GM23338 (cell line): ENCODE results near the gene RASSF4. TPM values are rescaled to one million over a fixed set of nuclear protein-coding genes. Genes with fewer than 3 reads are reported as not detected.

Experiments
- ATAC-seq: fragments of 200-7000 bp; cut with Tn5 transposase; 3 replicates; pipeline ENCODE4 v1.9.1; 2020
- DNase-seq: peaks from one replicate; pipeline ENCODE4 v3.0.0-alpha.2; 2015; ENCODE audit warnings: low spot score
- H2AFZ ChIP-seq: fragments of 200-600 bp; sonication (generic); 2 replicates; pipeline ENCODE4 v1.8.0; 2016; ENCODE audit warnings: antibody characterized with exemption, mild to moderate bottlenecking, moderate library complexity
- H3F3A ChIP-seq: fragments of 200-600 bp; sonication (generic); replicated peaks from 2 replicates; pipeline ENCODE4 v1.8.0; 2017; ENCODE audit warnings: antibody characterized with exemption, mixed run types, low read depth
- H3K27ac ChIP-seq: fragments of 200-600 bp; sonication (generic); 2 replicates; pipeline ENCODE4 v1.6.1; 2016; ENCODE audit warnings: low read depth
- H3K27me3 ChIP-seq: fragments of 200-600 bp; sonication (generic); 2 replicates; pipeline ENCODE4 v1.8.0; 2016; ENCODE audit warnings: mild to moderate bottlenecking, mixed run types, moderate library complexity; ENCODE audit not compliant: insufficient read depth
- H3K36me3 ChIP-seq: fragments of 200-600 bp; sonication (generic); 2 replicates; pipeline ENCODE4 v1.8.0; 2016; ENCODE audit warnings: mild to moderate bottlenecking; ENCODE audit not compliant: insufficient read depth
- H3K4me1 ChIP-seq: fragments of 200-600 bp; sonication (generic); 2 replicates; pipeline ENCODE4 v1.8.0; 2016; ENCODE audit warnings: mild to moderate bottlenecking, moderate library complexity; ENCODE audit not compliant: insufficient read depth
- H3K4me2 ChIP-seq: fragments of 200-600 bp; sonication (generic); 2 replicates; pipeline ENCODE4 v1.7.1; 2017; ENCODE audit warnings: mixed run types
- H3K4me3 ChIP-seq: fragments of 200-600 bp; sonication (generic); 2 replicates; pipeline ENCODE4 v1.6.1; 2016; ENCODE audit warnings: mixed run types
- H3K79me2 ChIP-seq: fragments of 200-600 bp; sonication (generic); replicated peaks from 2 replicates; pipeline ENCODE4 v1.8.0; 2017; ENCODE audit warnings: mild to moderate bottlenecking; ENCODE audit not compliant: insufficient read depth
- H3K9me2 ChIP-seq: fragments of 200-600 bp; sonication (generic); 2 replicates; pipeline ENCODE4 v1.8.0; 2017; ENCODE audit not compliant: insufficient read depth
- H4K20me1 ChIP-seq: fragments of 200-600 bp; sonication (generic); replicated peaks from 2 replicates; pipeline ENCODE4 v1.8.0; 2017; ENCODE audit warnings: mild to moderate bottlenecking; ENCODE audit not compliant: insufficient read depth
- H3K27ac Mint-ChIP-seq: 2 replicates; pipeline ENCODE4 v1.8.0; 2020; ENCODE audit warnings: inconsistent platforms, mild to moderate bottlenecking, moderate library complexity, mixed read lengths
- H3K27me3 Mint-ChIP-seq: 3 replicates; pipeline ENCODE4 v1.8.0; 2022; ENCODE audit warnings: low read depth, mild to moderate bottlenecking, moderate library complexity, mixed read lengths, inconsistent platforms; ENCODE audit not compliant: insufficient read depth, poor library complexity
- H3K36me3 Mint-ChIP-seq: 3 replicates; pipeline ENCODE4 v1.8.0; 2021; ENCODE audit warnings: low read depth, mild to moderate bottlenecking, inconsistent platforms, moderate library complexity, mixed read lengths
- H3K4me1 Mint-ChIP-seq: 3 replicates; pipeline ENCODE4 v1.8.0; 2020; ENCODE audit warnings: mild to moderate bottlenecking, inconsistent platforms, mixed read lengths
- H3K4me3 Mint-ChIP-seq: 3 replicates; pipeline ENCODE4 v1.8.0; 2021; ENCODE audit warnings: moderate library complexity, mild to moderate bottlenecking, inconsistent platforms, mixed read lengths
- H3K9me3 Mint-ChIP-seq: 3 replicates; pipeline ENCODE4 v1.8.0; 2020; ENCODE audit warnings: moderate library complexity, mild to moderate bottlenecking, inconsistent platforms, mixed read lengths
- EZH2 ChIP-seq: fragments of 200-600 bp; sonication (generic); IDR thresholded peaks from one replicate; pipeline ENCODE4 v1.8.0; 2017; ENCODE audit warnings: antibody characterized with exemption, mild to moderate bottlenecking, low read depth; ENCODE audit not compliant: unreplicated experiment
- EZH2phosphoT487 ChIP-seq: fragments of 200-600 bp; sonication (generic); IDR thresholded peaks from one replicate; pipeline ENCODE4 v1.8.1; 2018; ENCODE audit warnings: antibody characterized with exemption; ENCODE audit not compliant: unreplicated experiment
- NANOG ChIP-seq: IDR thresholded peaks from 2 replicates; pipeline ENCODE4 v1.6.1; 2016; ENCODE audit warnings: antibody characterized with exemption, borderline replicate concordance
- POLR2AphosphoS5 ChIP-seq: IDR thresholded peaks from 2 replicates; pipeline ENCODE4 v1.6.1; 2016; ENCODE audit warnings: antibody characterized with exemption, low read depth
- STAT1 ChIP-seq: IDR thresholded peaks from one replicate; pipeline ENCODE4 v1.6.1; 2016; ENCODE audit warnings: antibody characterized with exemption; ENCODE audit not compliant: unreplicated experiment
- ZNF331 ChIP-seq: fragments of 250-450 bp; sonication (Bioruptor Pico); IDR thresholded peaks from 2 replicates; pipeline ENCODE4 v1.5.0; 2020; ENCODE audit warnings: low read depth, mild to moderate bottlenecking, moderate library complexity
- polyA plus RNA-seq: library from polyadenylated mRNA; unstranded; fragments of >200 nt; fragmentation: Nextera tagmentation; extraction: Ambion mirVana; gene quantifications from 2 replicates; pipeline ENCODE4 v1.2.1, GENCODE V29; 2016
- total RNA-seq: library from RNA; depleted of rRNA; stranded (reverse); fragments of >200 nt; shearing (Covaris generic); gene quantifications from 2 replicates; pipeline ENCODE4 v1.2.3, GENCODE V29; 2014
- TF ChIP-seq, protein P1 (sequence below): fragments of 250-450 bp; sonication (Bioruptor Pico); IDR thresholded peaks from 2 replicates; pipeline ENCODE4 v1.5.0; 2020; ENCODE audit warnings: mild to moderate bottlenecking, moderate library complexity
- TF ChIP-seq, protein P2 (sequence below): IDR thresholded peaks from one replicate; pipeline ENCODE4 v1.6.1; 2018; ENCODE audit warnings: antibody characterized with exemption; ENCODE audit not compliant: unreplicated experiment

RASSF4 gene
- total and polyA plus RNA-seq, 2 experiments from 2014 or later: 12.4 to 13.6 TPM

- TF ChIP-seq, protein P1, sequence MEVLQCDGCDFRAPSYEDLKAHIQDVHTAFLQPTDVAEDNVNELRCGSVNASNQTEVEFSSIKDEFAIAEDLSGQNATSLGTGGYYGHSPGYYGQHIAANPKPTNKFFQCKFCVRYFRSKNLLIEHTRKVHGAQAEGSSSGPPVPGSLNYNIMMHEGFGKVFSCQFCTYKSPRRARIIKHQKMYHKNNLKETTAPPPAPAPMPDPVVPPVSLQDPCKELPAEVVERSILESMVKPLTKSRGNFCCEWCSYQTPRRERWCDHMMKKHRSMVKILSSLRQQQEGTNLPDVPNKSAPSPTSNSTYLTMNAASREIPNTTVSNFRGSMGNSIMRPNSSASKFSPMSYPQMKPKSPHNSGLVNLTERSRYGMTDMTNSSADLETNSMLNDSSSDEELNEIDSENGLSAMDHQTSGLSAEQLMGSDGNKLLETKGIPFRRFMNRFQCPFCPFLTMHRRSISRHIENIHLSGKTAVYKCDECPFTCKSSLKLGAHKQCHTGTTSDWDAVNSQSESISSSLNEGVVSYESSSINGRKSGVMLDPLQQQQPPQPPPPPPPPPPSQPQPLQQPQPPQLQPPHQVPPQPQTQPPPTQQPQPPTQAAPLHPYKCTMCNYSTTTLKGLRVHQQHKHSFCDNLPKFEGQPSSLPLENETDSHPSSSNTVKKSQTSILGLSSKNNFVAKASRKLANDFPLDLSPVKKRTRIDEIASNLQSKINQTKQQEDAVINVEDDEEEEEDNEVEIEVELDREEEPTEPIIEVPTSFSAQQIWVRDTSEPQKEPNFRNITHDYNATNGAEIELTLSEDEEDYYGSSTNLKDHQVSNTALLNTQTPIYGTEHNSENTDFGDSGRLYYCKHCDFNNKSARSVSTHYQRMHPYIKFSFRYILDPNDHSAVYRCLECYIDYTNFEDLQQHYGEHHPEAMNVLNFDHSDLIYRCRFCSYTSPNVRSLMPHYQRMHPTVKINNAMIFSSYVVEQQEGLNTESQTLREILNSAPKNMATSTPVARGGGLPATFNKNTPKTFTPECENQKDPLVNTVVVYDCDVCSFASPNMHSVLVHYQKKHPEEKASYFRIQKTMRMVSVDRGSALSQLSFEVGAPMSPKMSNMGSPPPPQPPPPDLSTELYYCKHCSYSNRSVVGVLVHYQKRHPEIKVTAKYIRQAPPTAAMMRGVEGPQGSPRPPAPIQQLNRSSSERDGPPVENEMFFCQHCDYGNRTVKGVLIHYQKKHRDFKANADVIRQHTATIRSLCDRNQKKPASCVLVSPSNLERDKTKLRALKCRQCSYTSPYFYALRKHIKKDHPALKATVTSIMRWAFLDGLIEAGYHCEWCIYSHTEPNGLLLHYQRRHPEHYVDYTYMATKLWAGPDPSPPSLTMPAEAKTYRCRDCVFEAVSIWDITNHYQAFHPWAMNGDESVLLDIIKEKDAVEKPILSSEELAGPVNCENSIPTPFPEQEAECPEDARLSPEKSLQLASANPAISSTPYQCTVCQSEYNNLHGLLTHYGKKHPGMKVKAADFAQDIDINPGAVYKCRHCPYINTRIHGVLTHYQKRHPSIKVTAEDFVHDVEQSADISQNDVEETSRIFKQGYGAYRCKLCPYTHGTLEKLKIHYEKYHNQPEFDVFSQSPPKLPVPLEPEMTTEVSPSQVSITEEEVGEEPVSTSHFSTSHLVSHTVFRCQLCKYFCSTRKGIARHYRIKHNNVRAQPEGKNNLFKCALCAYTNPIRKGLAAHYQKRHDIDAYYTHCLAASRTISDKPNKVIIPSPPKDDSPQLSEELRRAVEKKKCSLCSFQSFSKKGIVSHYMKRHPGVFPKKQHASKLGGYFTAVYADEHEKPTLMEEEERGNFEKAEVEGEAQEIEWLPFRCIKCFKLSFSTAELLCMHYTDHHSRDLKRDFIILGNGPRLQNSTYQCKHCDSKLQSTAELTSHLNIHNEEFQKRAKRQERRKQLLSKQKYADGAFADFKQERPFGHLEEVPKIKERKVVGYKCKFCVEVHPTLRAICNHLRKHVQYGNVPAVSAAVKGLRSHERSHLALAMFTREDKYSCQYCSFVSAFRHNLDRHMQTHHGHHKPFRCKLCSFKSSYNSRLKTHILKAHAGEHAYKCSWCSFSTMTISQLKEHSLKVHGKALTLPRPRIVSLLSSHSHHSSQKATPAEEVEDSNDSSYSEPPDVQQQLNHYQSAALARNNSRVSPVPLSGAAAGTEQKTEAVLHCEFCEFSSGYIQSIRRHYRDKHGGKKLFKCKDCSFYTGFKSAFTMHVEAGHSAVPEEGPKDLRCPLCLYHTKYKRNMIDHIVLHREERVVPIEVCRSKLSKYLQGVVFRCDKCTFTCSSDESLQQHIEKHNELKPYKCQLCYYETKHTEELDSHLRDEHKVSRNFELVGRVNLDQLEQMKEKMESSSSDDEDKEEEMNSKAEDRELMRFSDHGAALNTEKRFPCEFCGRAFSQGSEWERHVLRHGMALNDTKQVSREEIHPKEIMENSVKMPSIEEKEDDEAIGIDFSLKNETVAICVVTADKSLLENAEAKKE (CRISPR knock-in tag): no peak
These were observed 11.3 kb downstream of the RASSF4 start (continued) for GRCh38 chr10:44970812-44971395.

- peaks cover 13% of the 10 kb centered on the region for H3K27me3 Mint-ChIP-seq
- DNase-seq: no peak
- TF ChIP-seq ZNF331 (CRISPR knock-in tag): no peak
- TF ChIP-seq, protein P2, sequence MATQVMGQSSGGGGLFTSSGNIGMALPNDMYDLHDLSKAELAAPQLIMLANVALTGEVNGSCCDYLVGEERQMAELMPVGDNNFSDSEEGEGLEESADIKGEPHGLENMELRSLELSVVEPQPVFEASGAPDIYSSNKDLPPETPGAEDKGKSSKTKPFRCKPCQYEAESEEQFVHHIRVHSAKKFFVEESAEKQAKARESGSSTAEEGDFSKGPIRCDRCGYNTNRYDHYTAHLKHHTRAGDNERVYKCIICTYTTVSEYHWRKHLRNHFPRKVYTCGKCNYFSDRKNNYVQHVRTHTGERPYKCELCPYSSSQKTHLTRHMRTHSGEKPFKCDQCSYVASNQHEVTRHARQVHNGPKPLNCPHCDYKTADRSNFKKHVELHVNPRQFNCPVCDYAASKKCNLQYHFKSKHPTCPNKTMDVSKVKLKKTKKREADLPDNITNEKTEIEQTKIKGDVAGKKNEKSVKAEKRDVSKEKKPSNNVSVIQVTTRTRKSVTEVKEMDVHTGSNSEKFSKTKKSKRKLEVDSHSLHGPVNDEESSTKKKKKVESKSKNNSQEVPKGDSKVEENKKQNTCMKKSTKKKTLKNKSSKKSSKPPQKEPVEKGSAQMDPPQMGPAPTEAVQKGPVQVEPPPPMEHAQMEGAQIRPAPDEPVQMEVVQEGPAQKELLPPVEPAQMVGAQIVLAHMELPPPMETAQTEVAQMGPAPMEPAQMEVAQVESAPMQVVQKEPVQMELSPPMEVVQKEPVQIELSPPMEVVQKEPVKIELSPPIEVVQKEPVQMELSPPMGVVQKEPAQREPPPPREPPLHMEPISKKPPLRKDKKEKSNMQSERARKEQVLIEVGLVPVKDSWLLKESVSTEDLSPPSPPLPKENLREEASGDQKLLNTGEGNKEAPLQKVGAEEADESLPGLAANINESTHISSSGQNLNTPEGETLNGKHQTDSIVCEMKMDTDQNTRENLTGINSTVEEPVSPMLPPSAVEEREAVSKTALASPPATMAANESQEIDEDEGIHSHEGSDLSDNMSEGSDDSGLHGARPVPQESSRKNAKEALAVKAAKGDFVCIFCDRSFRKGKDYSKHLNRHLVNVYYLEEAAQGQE: no peak
- no peak for TF ChIP-seq EZH2phosphoT487
- no peak for TF ChIP-seq NANOG
- no peak for TF ChIP-seq EZH2
- TF ChIP-seq STAT1: no peak
- no peak for TF ChIP-seq POLR2AphosphoS5
These were observed 11.8 kb downstream of the RASSF4 start for GRCh38 chr10:44971434-44971833.

More at GRCh38 chr10:44971434-44971833, 11.8 kb downstream of the RASSF4 start:
- no peaks in the 10 kb centered on the region for H3K36me3 ChIP-seq
- no peak overlapping the region for H3K4me3 ChIP-seq
- H2AFZ ChIP-seq: no peak overlapping the region
- H4K20me1 ChIP-seq: no peaks in the 10 kb centered on the region
- H3K4me2 ChIP-seq: no peak overlapping the region
- Mint-ChIP-seq H3K27ac (no peak overlapping the region), H3K4me1 (peaks cover 40% of the 10 kb centered on the region), H3K4me3 (no peak overlapping the region), H3K36me3 (peaks cover 19% of the 10 kb centered on the region), H3K9me3 (no peaks in the 10 kb centered on the region)
- H3K9me2 ChIP-seq: peaks cover 1% of the 10 kb centered on the region; the same call in 1 of the 2 replicates
- peaks cover 31% of the 10 kb centered on the region for H3K4me1 ChIP-seq
- no peaks in the 10 kb centered on the region; the same call in 1 of the 2 replicates for H3K79me2 ChIP-seq
- H3K27ac ChIP-seq: no peak overlapping the region
- ATAC-seq: no peak
- no peaks in the 10 kb centered on the region for H3K27me3 ChIP-seq
- no peaks in the 10 kb centered on the region for H3F3A ChIP-seq
